Psoas muscle (tissue), 8 donors: ENCODE measurements around the gene ST3GAL2. TPM values are rescaled to one million over a fixed set of nuclear protein-coding genes. Genes with fewer than 3 reads are reported as not detected.

Source experiments
- ATAC-seq, 4 donors: fragments of 200-7000 bp; cut with Tn5 transposase; one replicate each; pipeline ENCODE4 v1.9.1; 2020; ENCODE audit warnings: moderate library complexity in 3 of 4, mild to moderate bottlenecking in 2 of 4
- DNase-seq, 2 donors: peaks; one replicate each; pipeline ENCODE4 v3.0.0-alpha.2; 2020
- H3K27ac ChIP-seq: fragments of 200-600 bp; one replicate; pipeline ENCODE4 v1.8.0; 2022
- H3K27me3 ChIP-seq, 3 donors: fragments of 200-600 bp in 1 of 3; one replicate each; pipeline versions ENCODE4 v1.6.1 to v1.8.0; 2013 to 2022; ENCODE audit warnings: low read length in 2 of 3, mild to moderate bottlenecking in 2 of 3, moderate library complexity in 1 of 3; ENCODE audit not compliant: insufficient read depth in 3 of 3
- H3K36me3 ChIP-seq, 2 donors: fragments of 200-600 bp in 1 of 2; one replicate each; pipeline versions ENCODE4 v1.6.1 to v1.8.0; 2013 to 2022; ENCODE audit warnings: low read depth in 1 of 2, mild to moderate bottlenecking in 1 of 2, moderate library complexity in 1 of 2; ENCODE audit not compliant: insufficient read depth in 1 of 2
- H3K4me1 ChIP-seq: fragments of 200-600 bp; one replicate; pipeline ENCODE4 v1.8.0; 2022
- H3K4me3 ChIP-seq: fragments of 200-600 bp; one replicate; pipeline ENCODE4 v1.8.0; 2022; ENCODE audit warnings: mild to moderate bottlenecking
- H3K9me3 ChIP-seq: fragments of 200-600 bp; one replicate; pipeline ENCODE4 v1.8.0; 2022
- CTCF ChIP-seq: fragments of 200-600 bp; IDR thresholded peaks from one replicate; pipeline ENCODE4 v1.8.0; 2022; ENCODE audit warnings: antibody characterized with exemption
- WGBS, 3 donors: extraction: QIAGEN DNeasy Blood & Tissue Kit; methylation state at CpG; one replicate each; pipeline versions ENCODE4 v1.1.6 to v1.1.7; 2013; 5-methylcytosine and 5-hydroxymethylcytosine counted together
- intact Hi-C, 2 donors: fragments of 100-400 bp; cut with DNase I; formaldehyde crosslinking; loops; one replicate each; pipeline versions ENCODE4 v1.11.0 to v1.14.2; 2022
- polyA plus RNA-seq, 3 donors: library from polyadenylated mRNA; stranded (reverse); fragments of 200-250 nt; gene quantifications; one replicate each; pipeline ENCODE4 v1.2.3, GENCODE V29; 2013
- total RNA-seq, 4 donors: library from RNA; stranded (reverse); fragmentation: NEBNext Ultra II Directional in 2 of 4; extraction: Animal tissue kit (Norgen Biotek cat#: 25700) in 2 of 4; gene quantifications; one replicate each; pipeline versions ENCODE4 v1.2.1 to v1.2.4, GENCODE V29; 2021 to 2023
- donor health status: healthy with polysubstance abuse.
- donor health status: DM: no; HTN: no; CAD: no; lungs with moderate emphysema.
- donor health status: Bipolar disorder and iron deficiency.
- donor health status: healthy.
- donor health status: DM: yes; HTN: yes; CAD: no.
- donor health status: DM: no; HTN: no; CAD: no.
- donor health status: DM: no; HTN: no; CAD: no.
- donor health status: DM: yes; HTN: yes; CAD: no.

The ST3GAL2 gene
- total and polyA plus RNA-seq, 7 donors: 7.0 to 33.0 (median 19.8) TPM

DNA sequence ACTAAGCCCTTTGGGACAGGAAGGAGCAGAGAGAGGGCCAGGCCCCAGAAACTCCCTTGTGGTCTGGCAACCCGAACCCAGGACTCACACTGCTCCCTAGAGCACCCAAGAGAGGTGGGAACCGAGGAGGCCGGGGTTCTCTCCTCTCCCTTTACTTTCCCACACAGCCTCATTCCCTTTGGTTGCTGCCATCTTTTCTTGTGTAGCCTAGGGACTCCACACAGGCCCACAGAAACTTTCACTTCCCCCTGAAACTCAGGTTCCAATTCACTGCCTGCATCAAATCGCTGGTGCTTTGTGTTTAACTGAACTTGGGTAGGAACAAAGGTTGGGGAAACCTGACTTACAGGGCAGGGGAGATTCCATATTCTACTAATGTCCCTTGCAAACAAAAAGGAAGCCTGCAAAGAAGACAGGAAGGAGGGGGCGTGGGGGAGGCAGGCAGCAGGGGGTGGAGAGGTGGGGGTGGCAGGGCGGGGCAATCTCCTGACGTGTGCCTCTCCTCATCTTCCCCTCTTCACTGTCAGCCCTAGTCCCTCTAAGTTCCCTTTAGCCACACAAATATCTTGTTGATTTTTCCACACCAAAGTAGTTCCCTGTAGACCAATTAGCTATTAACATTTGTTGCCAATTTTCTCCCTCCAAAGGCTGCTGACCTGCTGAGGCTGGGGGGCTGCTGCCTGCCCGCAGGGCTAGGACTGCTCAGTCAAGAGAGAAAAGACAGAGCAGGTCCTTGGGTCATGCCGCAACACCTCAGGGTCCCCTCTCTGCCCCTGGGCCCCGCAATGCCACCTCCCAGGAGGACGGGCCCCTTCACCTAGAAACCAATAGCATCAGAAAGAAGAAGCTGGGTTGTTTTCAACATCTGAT, 8.0 kb downstream of the ST3GAL2 start:
- TF ChIP-seq CTCF: no peak
- Histone ChIP-seq H3K27ac (peak overlapping the region; percentile 95), H3K4me1 (peaks cover 79% of the 10 kb centered on the region), H3K4me3 (no peak overlapping the region), H3K36me3 (no peaks in the 10 kb centered on the region), H3K27me3 (no peaks in the 10 kb centered on the region), H3K9me3 (no peaks in the 10 kb centered on the region)
- intact Hi-C loops: loop anchor here in 1 of 2 donors (5.0 kb wide), 2 partner anchors 36 to 39 kb away; no protein-coding TSS in a partner anchor
- DNase-seq (no peak), ATAC-seq (no peak)
- 58 to 67% (median 67%) methylated on average over 11 of the region's 11 CpGs for WGBS, 3 donors

- peaks cover 82% of the 10 kb centered on the region for H3K4me1 ChIP-seq
- no peak for TF ChIP-seq CTCF
- peak in 1 of 4 donors; percentile 22 for ATAC-seq
- H3K9me3 ChIP-seq: no peaks in the 10 kb centered on the region
- H3K4me3 ChIP-seq: no peak overlapping the region
- WGBS, 3 donors: 52 to 63% (median 55%) methylated on average over 5 of the region's 5 CpGs
- H3K36me3 ChIP-seq: no peaks in the 10 kb centered on the region
- peak overlapping the region; percentile 95 for H3K27ac ChIP-seq
- intact Hi-C loops: loop anchor here (5.0 kb wide), 2 partner anchors 37 to 38 kb away; no protein-coding TSS in a partner anchor
- DNase-seq: no peak
- no peaks in the 10 kb centered on the region for H3K27me3 ChIP-seq
These were observed 8.8 kb downstream of the ST3GAL2 start for GRCh38 chr16:70429888-70430666.

- ATAC-seq: peak; percentile 94 to 95 (median 95)
- Histone ChIP-seq H3K27me3 (no peaks in the 10 kb centered on the region), H3K4me1 (peaks cover 72% of the 10 kb centered on the region), H3K4me3 (peak overlapping the region; percentile 29), H3K27ac (peak overlapping the region; percentile 95), H3K36me3 (peaks cover 0 to 3% of the 10 kb centered on the region in 2 donors), H3K9me3 (no peaks in the 10 kb centered on the region)
- TF ChIP-seq CTCF: no peak
- intact Hi-C loops: loop anchor here in 1 of 2 donors (5.0 kb wide), 1 partner anchor 36 kb away; no protein-coding TSS in a partner anchor
- peak; percentile 97 to 99 for DNase-seq
- 9 to 16% (median 10%) methylated on average over 9 of the region's 9 CpGs for WGBS, 3 donors
These were observed 10.5 kb downstream of the ST3GAL2 start for GRCh38 chr16:70428178-70428998.

DNA sequence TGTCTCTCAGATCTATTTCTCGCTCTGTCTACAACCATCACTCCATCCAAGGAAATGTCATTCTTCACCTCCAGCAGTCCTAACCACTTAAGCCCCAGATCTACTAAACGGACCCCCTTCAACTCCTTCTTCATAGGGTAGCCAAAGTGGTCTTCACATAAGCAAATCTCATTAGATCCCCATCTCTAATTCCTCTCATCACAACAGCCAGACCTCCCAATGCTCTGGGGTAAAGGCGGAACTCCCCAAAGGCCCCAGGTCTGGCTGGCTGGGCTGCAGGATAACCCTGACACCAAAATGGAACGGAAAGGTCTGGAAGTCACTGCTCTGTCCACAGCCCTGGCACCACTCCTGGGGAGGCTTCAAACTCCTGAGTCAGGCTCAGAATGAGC, 11.1 kb downstream of the ST3GAL2 start:
- Histone ChIP-seq H3K4me3 (no peak overlapping the region), H3K4me1 (peaks cover 72% of the 10 kb centered on the region), H3K9me3 (no peaks in the 10 kb centered on the region), H3K27ac (peak overlapping the region; percentile 95), H3K36me3 (peaks cover 0 to 3% of the 10 kb centered on the region in 2 donors), H3K27me3 (no peaks in the 10 kb centered on the region)
- DNase-seq: no peak
- 23 to 32% (median 27%) methylated on average over 4 of the region's 4 CpGs for whole genome bisulfite sequencing, 3 donors
- no peak for TF ChIP-seq CTCF
- no peak for ATAC-seq
- intact Hi-C loops: loop anchor here in 1 of 2 donors (5.0 kb wide), 1 partner anchor 35 kb away; no protein-coding TSS in a partner anchor
